DND-41 (cell line): ENCODE data around the gene PRKCB.
A peak's percentile ranks its signal among the peaks of the same experiment; 100 is the strongest.

ENCODE experiments used
- ATAC-seq: fragments of 200-7000 bp; cut with Tn5 transposase; 3 replicates; pipeline ENCODE4 v1.9.1; 2021; ENCODE audit warnings: low read depth; ENCODE audit not compliant: insufficient read depth
- DNase-seq: peaks from one replicate; pipeline ENCODE4 v3.0.0-alpha.2; 2020
- H2AFZ ChIP-seq: 2 replicates; pipeline ENCODE4 v1.6.0; 2012; ENCODE audit warnings: low read depth, low read length
- H3K27ac ChIP-seq: 2 replicates; pipeline ENCODE4 v1.5.1; 2012; ENCODE audit warnings: low read length, inconsistent platforms
- H3K27me3 ChIP-seq: fragments of 200-600 bp; sonication (generic); 2 replicates; pipeline ENCODE4 v1.6.0; 2012; ENCODE audit warnings: low read length, mild to moderate bottlenecking, inconsistent platforms; ENCODE audit not compliant: insufficient read depth, poor library complexity
- H3K36me3 ChIP-seq: 2 replicates; pipeline ENCODE4 v1.5.1; 2012; ENCODE audit warnings: low read length, inconsistent platforms; ENCODE audit not compliant: insufficient read depth
- H3K4me1 ChIP-seq: 2 replicates; pipeline ENCODE4 v1.5.1; 2012; ENCODE audit warnings: mild to moderate bottlenecking, low read length; ENCODE audit not compliant: insufficient read depth
- H3K4me2 ChIP-seq: 2 replicates; pipeline ENCODE4 v1.6.0; 2012; ENCODE audit warnings: mild to moderate bottlenecking, moderate library complexity, low read length, inconsistent platforms; ENCODE audit not compliant: insufficient read depth
- H3K4me3 ChIP-seq, 2 experiments: fragments of 200-600 bp in 1 of 2; shearing (Covaris generic) in 1 of 2; 2 replicates each; pipeline ENCODE4 v1.5.1; 2012 to 2016; ENCODE audit warnings: inconsistent platforms in 2 of 2, low read length in 2 of 2, mild to moderate bottlenecking in 2 of 2, low read depth in 1 of 2, moderate library complexity in 1 of 2
- H3K79me2 ChIP-seq: 2 replicates; pipeline ENCODE4 v1.6.0; 2012; ENCODE audit warnings: low read length, inconsistent platforms; ENCODE audit not compliant: insufficient read depth
- H3K9ac ChIP-seq: 2 replicates; pipeline ENCODE4 v1.6.0; 2012; ENCODE audit warnings: low read depth, mild to moderate bottlenecking, inconsistent platforms, low read length, moderate library complexity
- H3K9me3 ChIP-seq: 2 replicates; pipeline ENCODE4 v1.5.1; 2012; ENCODE audit warnings: low read length, moderate library complexity, mild to moderate bottlenecking, inconsistent platforms; ENCODE audit not compliant: insufficient read depth, severe bottlenecking
- H4K20me1 ChIP-seq: 2 replicates; pipeline ENCODE4 v1.6.0; 2012; ENCODE audit warnings: low read length; ENCODE audit not compliant: insufficient read depth
- EZH2 ChIP-seq: IDR thresholded peaks from 3 replicates; pipeline ENCODE4 v1.6.1; 2012; ENCODE audit warnings: borderline replicate concordance, low read depth, mild to moderate bottlenecking, moderate library complexity, low read length, inconsistent platforms; ENCODE audit not compliant: severe bottlenecking
- TF ChIP-seq, protein P1 (sequence below): IDR thresholded peaks from 2 replicates; pipeline ENCODE4 v1.5.1; 2012; ENCODE audit warnings: borderline replicate concordance, low read length, moderate library complexity, mild to moderate bottlenecking; ENCODE audit not compliant: poor library complexity, severe bottlenecking; ENCODE audit errors: extremely low read depth

PRKCB gene

DNA sequence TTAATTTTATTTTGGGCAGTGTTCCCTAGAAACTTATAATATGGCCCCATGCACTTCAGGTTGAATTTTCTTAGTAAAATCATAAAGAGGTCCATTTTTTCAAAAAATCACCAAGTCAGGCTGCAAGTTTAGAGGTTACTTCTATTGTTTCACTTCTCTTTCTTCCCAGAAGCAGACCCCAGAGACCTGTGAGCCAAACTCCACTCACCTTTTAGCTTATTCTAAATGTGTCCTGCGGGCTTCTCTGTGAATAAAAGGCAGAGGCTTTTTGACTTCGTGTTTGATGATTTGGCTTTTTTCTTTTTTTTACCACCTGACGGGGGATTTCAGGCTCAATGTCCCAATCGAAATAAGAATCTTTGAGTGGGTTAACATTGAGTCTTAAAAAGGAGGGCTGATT, 7.4 kb downstream of the PRKCB start:
- peaks cover 53% of the 10 kb centered on the region for H3K79me2 ChIP-seq
- no peaks in the 10 kb centered on the region for H3K9me3 ChIP-seq
- DNase-seq (no peak), ATAC-seq (no peak)
- H3K4me1 ChIP-seq: peaks cover 38% of the 10 kb centered on the region
- no peak overlapping the region for H3K4me2 ChIP-seq
- TF ChIP-seq EZH2: no peak
- TF ChIP-seq, protein P1, sequence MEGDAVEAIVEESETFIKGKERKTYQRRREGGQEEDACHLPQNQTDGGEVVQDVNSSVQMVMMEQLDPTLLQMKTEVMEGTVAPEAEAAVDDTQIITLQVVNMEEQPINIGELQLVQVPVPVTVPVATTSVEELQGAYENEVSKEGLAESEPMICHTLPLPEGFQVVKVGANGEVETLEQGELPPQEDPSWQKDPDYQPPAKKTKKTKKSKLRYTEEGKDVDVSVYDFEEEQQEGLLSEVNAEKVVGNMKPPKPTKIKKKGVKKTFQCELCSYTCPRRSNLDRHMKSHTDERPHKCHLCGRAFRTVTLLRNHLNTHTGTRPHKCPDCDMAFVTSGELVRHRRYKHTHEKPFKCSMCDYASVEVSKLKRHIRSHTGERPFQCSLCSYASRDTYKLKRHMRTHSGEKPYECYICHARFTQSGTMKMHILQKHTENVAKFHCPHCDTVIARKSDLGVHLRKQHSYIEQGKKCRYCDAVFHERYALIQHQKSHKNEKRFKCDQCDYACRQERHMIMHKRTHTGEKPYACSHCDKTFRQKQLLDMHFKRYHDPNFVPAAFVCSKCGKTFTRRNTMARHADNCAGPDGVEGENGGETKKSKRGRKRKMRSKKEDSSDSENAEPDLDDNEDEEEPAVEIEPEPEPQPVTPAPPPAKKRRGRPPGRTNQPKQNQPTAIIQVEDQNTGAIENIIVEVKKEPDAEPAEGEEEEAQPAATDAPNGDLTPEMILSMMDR: no peak
- peaks cover 25% of the 10 kb centered on the region for H3K36me3 ChIP-seq
- peaks cover 3% of the 10 kb centered on the region; the same call in 1 of the 2 replicates for H4K20me1 ChIP-seq
- H3K27me3 ChIP-seq: no peaks in the 10 kb centered on the region
- no peak overlapping the region for H3K9ac ChIP-seq
- no peak overlapping the region for H3K27ac ChIP-seq
- no peak overlapping the region for H2AFZ ChIP-seq
- no peak overlapping the region for H3K4me3 ChIP-seq

DNA sequence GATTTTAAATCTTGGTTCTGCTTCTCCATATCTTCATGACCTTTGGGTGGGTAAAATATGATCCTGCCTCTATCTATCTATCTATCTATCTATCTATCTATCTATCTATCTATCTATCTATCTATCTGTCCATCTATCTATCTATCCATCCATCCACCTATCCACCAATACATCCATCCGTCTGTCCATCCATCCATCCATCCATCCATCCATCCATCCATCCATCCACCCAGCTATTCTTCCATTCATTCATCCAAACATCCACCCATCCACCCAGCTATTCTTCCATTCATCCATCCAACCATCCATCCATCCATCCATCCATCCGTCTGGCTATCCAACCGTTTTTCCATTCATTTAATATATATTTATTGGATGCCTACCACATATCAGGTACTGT, 11.5 kb downstream of the PRKCB start:
- no peak for DNase-seq
- Histone ChIP-seq H3K27me3 (no peaks in the 10 kb centered on the region), H3K9ac (no peak overlapping the region), H4K20me1 (no peaks in the 10 kb centered on the region), H3K36me3 (0 out of 2 replicates have a peak, but pooled peaks cover 2% of the 10 kb centered on the region), H3K4me2 (no peak overlapping the region), H3K79me2 (peaks cover 58% of the 10 kb centered on the region), H2AFZ (no peak overlapping the region), H3K27ac (no peak overlapping the region), H3K4me1 (peaks cover 18% of the 10 kb centered on the region), H3K4me3 (no peak overlapping the region), H3K9me3 (no peaks in the 10 kb centered on the region)
- no peak for ATAC-seq
- TF ChIP-seq, protein P1: no peak
- TF ChIP-seq EZH2: no peak

DNA sequence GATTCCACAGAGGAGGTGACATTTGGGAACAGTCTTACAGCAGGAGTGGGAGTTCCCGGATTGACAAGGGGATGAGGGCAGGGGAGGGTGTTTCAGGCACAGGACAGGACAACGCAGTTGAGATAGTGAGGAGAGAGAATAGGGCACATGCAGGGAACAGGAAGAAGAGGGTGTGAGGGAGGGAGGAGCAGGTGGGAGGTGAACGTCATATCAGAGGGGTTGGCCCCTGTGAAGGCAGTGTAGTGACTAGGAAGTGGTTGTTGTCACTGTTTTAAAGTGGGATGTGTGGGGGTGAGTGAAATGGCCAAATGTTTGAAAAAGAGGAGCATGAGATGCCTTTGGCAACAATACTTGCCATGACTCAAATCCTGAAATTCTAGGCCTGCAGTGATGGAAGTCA, 12.2 kb downstream of the PRKCB start:
- H3K4me3 ChIP-seq: no peak overlapping the region
- no peaks in the 10 kb centered on the region for H3K9me3 ChIP-seq
- H2AFZ ChIP-seq: no peak overlapping the region
- ATAC-seq: peak; percentile 97
- H3K79me2 ChIP-seq: peaks cover 64% of the 10 kb centered on the region
- 0 out of 2 replicates have a peak overlapping the region, but pooled peaks have one; percentile 23 for H3K27ac ChIP-seq
- peaks cover 16% of the 10 kb centered on the region for H3K4me1 ChIP-seq
- H3K4me2 ChIP-seq: no peak overlapping the region
- DNase-seq: peak; percentile 53
- TF ChIP-seq, protein P1: no peak
- no peak for TF ChIP-seq EZH2
- no peak overlapping the region for H3K9ac ChIP-seq
- H4K20me1 ChIP-seq: no peaks in the 10 kb centered on the region
- H3K27me3 ChIP-seq: no peaks in the 10 kb centered on the region
- 0 out of 2 replicates have a peak, but pooled peaks cover 2% of the 10 kb centered on the region for H3K36me3 ChIP-seq

DNA sequence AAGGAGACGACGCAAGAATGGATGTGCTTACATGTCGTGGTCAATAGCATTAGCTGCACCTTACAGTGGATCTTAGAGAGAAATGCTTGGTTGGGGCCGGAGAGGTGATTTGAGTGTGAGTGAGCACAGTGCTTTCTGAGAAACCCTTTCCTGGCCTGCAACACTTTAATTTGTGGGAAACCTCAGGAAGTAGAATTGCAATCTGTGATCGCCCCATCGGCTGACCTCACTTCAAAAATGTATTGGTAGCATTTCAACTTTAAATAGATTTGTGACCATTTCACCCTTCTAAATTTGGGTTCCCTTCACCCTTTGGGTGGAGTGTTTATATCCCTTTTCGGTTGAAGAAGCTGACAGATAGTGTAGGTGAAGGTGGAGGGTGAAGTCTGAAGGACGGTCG, 13.2 kb downstream of the PRKCB start:
- Histone ChIP-seq H3K4me2 (no peak overlapping the region), H3K36me3 (0 out of 2 replicates have a peak, but pooled peaks cover 2% of the 10 kb centered on the region), H3K9ac (no peak overlapping the region), H3K9me3 (no peaks in the 10 kb centered on the region), H4K20me1 (no peaks in the 10 kb centered on the region), H2AFZ (no peak overlapping the region), H3K27ac (no peak overlapping the region), H3K27me3 (no peaks in the 10 kb centered on the region), H3K4me3 (no peak overlapping the region), H3K79me2 (peaks cover 65% of the 10 kb centered on the region), H3K4me1 (peaks cover 16% of the 10 kb centered on the region)
- no peak for ATAC-seq
- TF ChIP-seq, protein P1: no peak
- no peak for TF ChIP-seq EZH2
- DNase-seq: no peak
